ENCODE results near the gene KCNG2.

DNA sequence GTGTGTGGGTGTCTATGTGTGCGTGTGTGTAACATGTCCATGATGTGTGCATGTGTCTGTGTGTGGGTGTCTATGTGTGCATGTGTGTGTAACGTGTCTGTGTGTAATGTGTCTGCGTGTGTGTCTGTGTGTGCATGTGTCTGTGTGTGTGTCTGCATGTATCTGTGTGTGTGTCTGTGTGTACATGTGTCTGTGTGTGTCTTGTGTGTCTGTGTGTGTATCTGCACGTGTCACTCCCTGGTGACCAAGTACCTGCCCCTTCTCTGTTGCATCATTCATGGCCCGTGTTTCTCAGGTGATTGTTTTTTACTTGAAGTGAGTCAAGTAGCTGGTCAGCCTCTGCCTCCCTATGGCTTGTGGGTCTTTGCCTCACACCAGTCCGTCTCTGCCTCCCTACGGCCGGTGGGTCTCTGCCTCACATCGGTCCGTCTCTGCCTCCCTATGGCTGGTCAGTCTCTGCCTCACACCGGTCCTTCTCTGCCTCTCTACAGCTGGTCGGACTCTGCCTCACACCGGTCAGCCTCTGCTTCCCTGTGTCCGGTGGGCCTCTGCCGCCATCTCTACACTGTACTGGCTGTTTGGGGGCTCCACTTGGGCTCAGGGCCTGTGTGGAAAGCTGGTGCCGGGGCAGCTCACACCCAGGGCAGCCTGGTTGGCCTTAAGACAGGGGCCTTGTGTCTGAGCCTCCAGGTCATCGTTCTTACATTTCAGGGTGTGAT is 31.6 kb downstream of the KCNG2 start:
- no peak for TF ChIP-seq YY1 (IDR thresholded peaks at IDR 0.05)
- TF ChIP-seq, protein P1, sequence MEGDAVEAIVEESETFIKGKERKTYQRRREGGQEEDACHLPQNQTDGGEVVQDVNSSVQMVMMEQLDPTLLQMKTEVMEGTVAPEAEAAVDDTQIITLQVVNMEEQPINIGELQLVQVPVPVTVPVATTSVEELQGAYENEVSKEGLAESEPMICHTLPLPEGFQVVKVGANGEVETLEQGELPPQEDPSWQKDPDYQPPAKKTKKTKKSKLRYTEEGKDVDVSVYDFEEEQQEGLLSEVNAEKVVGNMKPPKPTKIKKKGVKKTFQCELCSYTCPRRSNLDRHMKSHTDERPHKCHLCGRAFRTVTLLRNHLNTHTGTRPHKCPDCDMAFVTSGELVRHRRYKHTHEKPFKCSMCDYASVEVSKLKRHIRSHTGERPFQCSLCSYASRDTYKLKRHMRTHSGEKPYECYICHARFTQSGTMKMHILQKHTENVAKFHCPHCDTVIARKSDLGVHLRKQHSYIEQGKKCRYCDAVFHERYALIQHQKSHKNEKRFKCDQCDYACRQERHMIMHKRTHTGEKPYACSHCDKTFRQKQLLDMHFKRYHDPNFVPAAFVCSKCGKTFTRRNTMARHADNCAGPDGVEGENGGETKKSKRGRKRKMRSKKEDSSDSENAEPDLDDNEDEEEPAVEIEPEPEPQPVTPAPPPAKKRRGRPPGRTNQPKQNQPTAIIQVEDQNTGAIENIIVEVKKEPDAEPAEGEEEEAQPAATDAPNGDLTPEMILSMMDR (IDR thresholded peaks at IDR 0.05; ENCODE audit: low read depth, low read length, missing input control): no peak
- TF ChIP-seq, protein P2, sequence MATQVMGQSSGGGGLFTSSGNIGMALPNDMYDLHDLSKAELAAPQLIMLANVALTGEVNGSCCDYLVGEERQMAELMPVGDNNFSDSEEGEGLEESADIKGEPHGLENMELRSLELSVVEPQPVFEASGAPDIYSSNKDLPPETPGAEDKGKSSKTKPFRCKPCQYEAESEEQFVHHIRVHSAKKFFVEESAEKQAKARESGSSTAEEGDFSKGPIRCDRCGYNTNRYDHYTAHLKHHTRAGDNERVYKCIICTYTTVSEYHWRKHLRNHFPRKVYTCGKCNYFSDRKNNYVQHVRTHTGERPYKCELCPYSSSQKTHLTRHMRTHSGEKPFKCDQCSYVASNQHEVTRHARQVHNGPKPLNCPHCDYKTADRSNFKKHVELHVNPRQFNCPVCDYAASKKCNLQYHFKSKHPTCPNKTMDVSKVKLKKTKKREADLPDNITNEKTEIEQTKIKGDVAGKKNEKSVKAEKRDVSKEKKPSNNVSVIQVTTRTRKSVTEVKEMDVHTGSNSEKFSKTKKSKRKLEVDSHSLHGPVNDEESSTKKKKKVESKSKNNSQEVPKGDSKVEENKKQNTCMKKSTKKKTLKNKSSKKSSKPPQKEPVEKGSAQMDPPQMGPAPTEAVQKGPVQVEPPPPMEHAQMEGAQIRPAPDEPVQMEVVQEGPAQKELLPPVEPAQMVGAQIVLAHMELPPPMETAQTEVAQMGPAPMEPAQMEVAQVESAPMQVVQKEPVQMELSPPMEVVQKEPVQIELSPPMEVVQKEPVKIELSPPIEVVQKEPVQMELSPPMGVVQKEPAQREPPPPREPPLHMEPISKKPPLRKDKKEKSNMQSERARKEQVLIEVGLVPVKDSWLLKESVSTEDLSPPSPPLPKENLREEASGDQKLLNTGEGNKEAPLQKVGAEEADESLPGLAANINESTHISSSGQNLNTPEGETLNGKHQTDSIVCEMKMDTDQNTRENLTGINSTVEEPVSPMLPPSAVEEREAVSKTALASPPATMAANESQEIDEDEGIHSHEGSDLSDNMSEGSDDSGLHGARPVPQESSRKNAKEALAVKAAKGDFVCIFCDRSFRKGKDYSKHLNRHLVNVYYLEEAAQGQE (IDR thresholded peaks at IDR 0.05): no peak
- TF ChIP-seq, protein P3, sequence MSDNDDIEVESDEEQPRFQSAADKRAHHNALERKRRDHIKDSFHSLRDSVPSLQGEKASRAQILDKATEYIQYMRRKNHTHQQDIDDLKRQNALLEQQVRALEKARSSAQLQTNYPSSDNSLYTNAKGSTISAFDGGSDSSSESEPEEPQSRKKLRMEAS (IDR thresholded peaks at IDR 0.05): no peak
- TF ChIP-seq, protein P4, sequence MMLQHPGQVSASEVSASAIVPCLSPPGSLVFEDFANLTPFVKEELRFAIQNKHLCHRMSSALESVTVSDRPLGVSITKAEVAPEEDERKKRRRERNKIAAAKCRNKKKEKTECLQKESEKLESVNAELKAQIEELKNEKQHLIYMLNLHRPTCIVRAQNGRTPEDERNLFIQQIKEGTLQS (IDR thresholded peaks at IDR 0.05): no peak
- no peak for TF ChIP-seq GABPA (IDR thresholded peaks at IDR 0.05 in 1 of 2, conservative IDR thresholded peaks at IDR 0.05 in 1 of 2)
- TF ChIP-seq FOXA1 (IDR thresholded peaks at IDR 0.05): no peak
- TF ChIP-seq, protein P5, sequence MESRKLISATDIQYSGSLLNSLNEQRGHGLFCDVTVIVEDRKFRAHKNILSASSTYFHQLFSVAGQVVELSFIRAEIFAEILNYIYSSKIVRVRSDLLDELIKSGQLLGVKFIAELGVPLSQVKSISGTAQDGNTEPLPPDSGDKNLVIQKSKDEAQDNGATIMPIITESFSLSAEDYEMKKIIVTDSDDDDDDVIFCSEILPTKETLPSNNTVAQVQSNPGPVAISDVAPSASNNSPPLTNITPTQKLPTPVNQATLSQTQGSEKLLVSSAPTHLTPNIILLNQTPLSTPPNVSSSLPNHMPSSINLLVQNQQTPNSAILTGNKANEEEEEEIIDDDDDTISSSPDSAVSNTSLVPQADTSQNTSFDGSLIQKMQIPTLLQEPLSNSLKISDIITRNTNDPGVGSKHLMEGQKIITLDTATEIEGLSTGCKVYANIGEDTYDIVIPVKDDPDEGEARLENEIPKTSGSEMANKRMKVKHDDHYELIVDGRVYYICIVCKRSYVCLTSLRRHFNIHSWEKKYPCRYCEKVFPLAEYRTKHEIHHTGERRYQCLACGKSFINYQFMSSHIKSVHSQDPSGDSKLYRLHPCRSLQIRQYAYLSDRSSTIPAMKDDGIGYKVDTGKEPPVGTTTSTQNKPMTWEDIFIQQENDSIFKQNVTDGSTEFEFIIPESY (IDR thresholded peaks at IDR 0.05): no peak
- no peak for TF ChIP-seq EGR1 (IDR thresholded peaks at IDR 0.05; ENCODE audit: low read depth in 2 of 2)
- no peak for TF ChIP-seq RAD21 (IDR thresholded peaks at IDR 0.05)
- TF ChIP-seq HNF4G (IDR thresholded peaks at IDR 0.05): no peak
- no peak for TF ChIP-seq RXRA (IDR thresholded peaks at IDR 0.05)
- no peak for TF ChIP-seq JUND (IDR thresholded peaks at IDR 0.05)
- no peak for TF ChIP-seq FOXA2 (IDR thresholded peaks at IDR 0.05)

All from liver (tissue), 3 donors.